H1 (cell line): ENCODE data around the gene DESI1. TPM values are rescaled to one million over a fixed set of nuclear protein-coding genes. Genes with fewer than 3 reads are reported as not detected.

Source experiments
- CTCF ChIA-PET: fragments of 300-600 bp; sonication (Branson Sonifier 250); formaldehyde crosslinking; loops from one replicate; lab custom pipeline; 2021; ENCODE audit not compliant: partially characterized antibody; lab: Charles Lee
- POLR2A ChIA-PET: fragments of 300-600 bp; sonication (Branson Sonifier 250); formaldehyde crosslinking; loops from one replicate; lab custom pipeline; 2021; ENCODE audit warnings: inconsistent platforms; ENCODE audit not compliant: partially characterized antibody; lab: Charles Lee
- DNase-seq, 2 experiments: peaks; one replicate each; pipeline versions ENCODE4 v3.0.0 to v3.0.0-alpha.2; 2010 to 2022; ENCODE audit warnings: low spot score in 2 of 2, low read depth in 1 of 2, mixed read lengths in 1 of 2
- FAIRE-seq: peaks from 2 replicates; lab custom pipeline; 2011; peaks lifted over from hg19 to GRCh38; lab: Jason Lieb, UNC
- H2AFZ ChIP-seq: 2 replicates; pipeline ENCODE4 v1.8.1; 2012; ENCODE audit warnings: low read length, inconsistent platforms
- H2AK5ac ChIP-seq: 2 replicates; pipeline ENCODE4 v1.6.1; 2013; ENCODE audit warnings: low read depth, low read length
- H2BK120ac ChIP-seq: replicated peaks from 2 replicates; pipeline ENCODE3; 2013; ENCODE audit warnings: low read depth, low read length, inconsistent platforms
- H2BK12ac ChIP-seq: 2 replicates; pipeline ENCODE4 v1.6.1; 2013; ENCODE audit warnings: low read depth, low read length
- H2BK15ac ChIP-seq: 2 replicates; pipeline ENCODE4 v1.6.1; 2013; ENCODE audit warnings: low read length
- H2BK20ac ChIP-seq: 2 replicates; pipeline ENCODE4 v1.6.1; 2013; ENCODE audit warnings: low read length
- H2BK5ac ChIP-seq: 2 replicates; pipeline ENCODE4 v1.6.1; 2013; ENCODE audit warnings: low read depth, low read length
- H3K14ac ChIP-seq: 2 replicates; pipeline ENCODE4 v1.6.1; 2013; ENCODE audit warnings: inconsistent platforms; ENCODE audit not compliant: insufficient read length
- H3K18ac ChIP-seq: 2 replicates; pipeline ENCODE4 v1.6.1; 2013; ENCODE audit warnings: low read length; ENCODE audit errors: extremely low read depth
- H3K23ac ChIP-seq: 2 replicates; pipeline ENCODE4 v1.6.1; 2013; ENCODE audit warnings: inconsistent platforms; ENCODE audit not compliant: insufficient read length
- H3K23me2 ChIP-seq: 2 replicates; pipeline ENCODE4 v1.6.1; 2013; ENCODE audit warnings: low read depth, low read length
- H3K27ac ChIP-seq: 2 replicates; pipeline ENCODE4 v1.6.1; 2011; ENCODE audit warnings: low read depth, low read length, inconsistent platforms
- H3K27me3 ChIP-seq, 4 experiments: replicated peaks in 1 of 4; 1 replicate in 1 of 4; 2 replicates in 3 of 4; pipeline versions ENCODE4 v1.6.1 to v1.8.1; 2011 to 2013; ENCODE audit warnings: low read length in 3 of 4, mild to moderate bottlenecking in 3 of 4, inconsistent platforms in 2 of 4, mixed read lengths in 2 of 4, moderate library complexity in 1 of 4; ENCODE audit not compliant: control insufficient read depth in 3 of 4, insufficient read depth in 3 of 4; ENCODE audit errors: extremely low read depth in 1 of 4
- H3K36me3 ChIP-seq, 4 experiments: 2 replicates each; pipeline versions ENCODE4 v1.6.1 to v1.8.1; 2011 to 2013; ENCODE audit warnings: mild to moderate bottlenecking in 4 of 4, low read length in 3 of 4, moderate library complexity in 2 of 4, control low read depth in 1 of 4, inconsistent platforms in 1 of 4; ENCODE audit not compliant: insufficient read depth in 4 of 4, control insufficient read depth in 2 of 4
- H3K4ac ChIP-seq: replicated peaks from 2 replicates; pipeline ENCODE3; 2013; ENCODE audit warnings: low read length, low read depth, mixed read lengths, inconsistent platforms; ENCODE audit not compliant: insufficient read length
- H3K4me1 ChIP-seq, 4 experiments: replicated peaks in 1 of 4; 1 replicate in 1 of 4; 2 replicates in 3 of 4; pipeline versions ENCODE4 v1.6.1 to v1.8.1; 2011 to 2013; ENCODE audit warnings: low read length in 3 of 4, inconsistent platforms in 2 of 4, mixed read lengths in 1 of 4; ENCODE audit not compliant: insufficient read depth in 4 of 4, control insufficient read depth in 3 of 4
- H3K4me2 ChIP-seq, 2 experiments: 2 replicates each; pipeline versions ENCODE4 v1.6.1 to v1.8.1; 2011 to 2013; ENCODE audit warnings: low read depth in 2 of 2, low read length in 2 of 2, control low read depth in 1 of 2, inconsistent platforms in 1 of 2, mild to moderate bottlenecking in 1 of 2; ENCODE audit not compliant: insufficient read depth in 1 of 2
- H3K4me3 ChIP-seq, 4 experiments: fragments of 200-600, 300-600 bp in 1 of 4; sonication (generic), shearing (Covaris generic), sonication (Bioruptor Twin) in 1 of 4; 2 replicates each; pipeline versions ENCODE4 v1.5.1 to v1.8.1; 2011 to 2016; ENCODE audit warnings: low read length in 4 of 4, low read depth in 3 of 4, control low read depth in 2 of 4, inconsistent platforms in 2 of 4, mild to moderate bottlenecking in 2 of 4, mixed read lengths in 1 of 4, moderate library complexity in 1 of 4; ENCODE audit not compliant: insufficient read depth in 2 of 4; ENCODE audit errors: extremely low read depth in 1 of 4
- H3K56ac ChIP-seq: replicated peaks from 2 replicates; pipeline ENCODE3; 2013; ENCODE audit warnings: low read depth, mild to moderate bottlenecking, mixed read lengths, low read length, inconsistent platforms; ENCODE audit not compliant: insufficient read length
- H3K79me1 ChIP-seq: 2 replicates; pipeline ENCODE4 v1.6.1; 2013; ENCODE audit warnings: low read depth, low read length, control low read depth
- H3K79me2 ChIP-seq, 2 experiments: 2 replicates each; pipeline versions ENCODE4 v1.6.1 to v1.8.1; 2012 to 2013; ENCODE audit warnings: low read length in 2 of 2, mild to moderate bottlenecking in 2 of 2, inconsistent platforms in 1 of 2; ENCODE audit not compliant: insufficient read depth in 2 of 2, control insufficient read depth in 1 of 2
- H3K9ac ChIP-seq, 4 experiments: replicated peaks in 1 of 4; 1 replicate in 1 of 4; 2 replicates in 3 of 4; pipeline versions ENCODE4 v1.6.1 to v1.8.1; 2011 to 2013; ENCODE audit warnings: low read depth in 3 of 4, low read length in 3 of 4, control low read depth in 2 of 4, mild to moderate bottlenecking in 2 of 4, moderate library complexity in 2 of 4, inconsistent platforms in 1 of 4; ENCODE audit errors: extremely low read depth in 1 of 4
- H3K9me3 ChIP-seq, 2 experiments: 2 replicates each; pipeline versions ENCODE4 v1.6.1 to v1.8.1; 2012 to 2013; ENCODE audit warnings: mild to moderate bottlenecking in 2 of 2, moderate library complexity in 2 of 2, control low read depth in 1 of 2, inconsistent platforms in 1 of 2, low read depth in 1 of 2, low read length in 1 of 2, mixed read lengths in 1 of 2; ENCODE audit not compliant: insufficient read depth in 2 of 2
- H4K20me1 ChIP-seq, 2 experiments: replicated peaks in 1 of 2; 2 replicates each; pipeline versions ENCODE3 to v1.8.1; 2011 to 2013; ENCODE audit warnings: inconsistent platforms in 2 of 2, low read length in 2 of 2, mild to moderate bottlenecking in 1 of 2; ENCODE audit not compliant: insufficient read depth in 2 of 2, control insufficient read depth in 1 of 2
- H4K5ac ChIP-seq: 2 replicates; pipeline ENCODE4 v1.6.1; 2013; ENCODE audit warnings: low read length, low read depth, mixed read lengths, inconsistent platforms; ENCODE audit not compliant: insufficient read length
- H4K8ac ChIP-seq: 2 replicates; pipeline ENCODE4 v1.8.0; 2013; ENCODE audit warnings: mild to moderate bottlenecking, moderate library complexity, low read length, inconsistent platforms; ENCODE audit not compliant: insufficient read depth; ENCODE audit errors: extremely low read depth
- H4K91ac ChIP-seq: replicated peaks from 2 replicates; pipeline ENCODE3; 2013; ENCODE audit warnings: low read length, mixed read lengths, inconsistent platforms; ENCODE audit not compliant: insufficient read length
- ATF2 ChIP-seq: IDR thresholded peaks from 2 replicates; pipeline ENCODE4 v1.6.1; 2012; ENCODE audit warnings: low read length, inconsistent platforms
- CTCF ChIP-seq, 3 experiments: IDR thresholded peaks; 1 replicate in 2 of 3; 2 replicates in 1 of 3; pipeline versions ENCODE4 v1.5.1 to v1.6.1; 2011; ENCODE audit warnings: low read length in 3 of 3, mild to moderate bottlenecking in 3 of 3, inconsistent platforms in 2 of 3, low read depth in 1 of 3, moderate library complexity in 1 of 3; ENCODE audit not compliant: insufficient read depth in 1 of 3; ENCODE audit errors: control extremely low read depth in 1 of 3
- EGR1 ChIP-seq: IDR thresholded peaks from 2 replicates; pipeline ENCODE4 v1.6.1; 2011; ENCODE audit warnings: low read depth, low read length, borderline replicate concordance
- FOSL1 ChIP-seq: IDR thresholded peaks from 2 replicates; pipeline ENCODE4 v1.6.1; 2011; ENCODE audit warnings: mild to moderate bottlenecking, low read depth, low read length, moderate library complexity; ENCODE audit not compliant: insufficient read depth
- MAFK ChIP-seq: IDR thresholded peaks from 2 replicates; pipeline ENCODE4 v1.6.1; 2012; ENCODE audit warnings: low read depth, mild to moderate bottlenecking, improper control_type of control experiment, low read length
- SRF ChIP-seq: IDR thresholded peaks from 2 replicates; pipeline ENCODE4 v1.6.1; 2011; ENCODE audit warnings: mild to moderate bottlenecking, low read depth, low read length, moderate library complexity
- SUZ12 ChIP-seq: fragments of 200-600 bp; sonication (generic); IDR thresholded peaks from 2 replicates; pipeline ENCODE4 v1.6.1; 2012; ENCODE audit warnings: mild to moderate bottlenecking, inconsistent platforms, low read length, moderate library complexity, mixed read lengths
- YY1 ChIP-seq: IDR thresholded peaks from 2 replicates; pipeline ENCODE4 v1.6.1; 2011; ENCODE audit warnings: low read depth, mild to moderate bottlenecking, low read length
- WGBS, 2 experiments: shearing (Covaris generic) in 1 of 2; methylation state at CpG; one replicate each; pipeline versions ENCODE4 v1.1.6 to v1.1.7; 2013 to 2015; ENCODE audit warnings: low lambda C conversion rate in 2 of 2, mixed read lengths in 2 of 2, inconsistent platforms in 1 of 2, low coverage in 1 of 2, missing lambda C conversion rate in 1 of 2; ENCODE audit not compliant: insufficient replicate concordance in 2 of 2, insufficient coverage in 1 of 2, insufficient read length in 1 of 2; ENCODE audit errors: extremely low coverage in 1 of 2, missing lambda C conversion rate in 1 of 2; 5-methylcytosine and 5-hydroxymethylcytosine counted together
- polyA plus RNA-seq, 7 experiments: library from polyadenylated mRNA; depleted of rRNA in 3 of 7; stranded (reverse) in 5 of 7; unstranded in 2 of 7; fragments of >200 nt in 5 of 7; fragments of 200-250 nt in 2 of 7; gene quantifications; 1 replicate in 5 of 7; 2 replicates in 1 of 7; 4 replicates in 1 of 7; pipeline versions ENCODE4 v1.2.1 to v1.2.3, GENCODE V29; 2011 to 2013; ENCODE audit warnings: missing spikeins in 2 of 7, mixed read lengths in 2 of 7
- total RNA-seq: library from RNA; stranded (reverse); fragmentation: NEBNext Ultra II Directional; extraction: Animal tissue kit (Norgen Biotek cat#: 25700); gene quantifications from 2 replicates; pipeline ENCODE4 v1.2.1, GENCODE V29; 2021

Gene DESI1
- total and polyA plus RNA-seq, 2 of the 8 experiments (the other 6 are each of a cell fraction or from before 2014, with no cell fraction given), result 27.6 to 34.3 TPM

GRCh38 chr22:41555325-41555982 is 65.4 kb downstream of the DESI1 start:
- Histone ChIP-seq H3K23ac (no peak overlapping the region), H2AFZ (no peak overlapping the region), H3K18ac (no peak overlapping the region), H4K8ac (no peak overlapping the region; the same call in 1 of the 2 replicates), H3K79me1 (no peaks in the 10 kb centered on the region; the same call in 1 of the 2 replicates), H2BK12ac (0 out of 2 replicates have a peak overlapping the region, but pooled peaks have one; percentile 60), H3K9ac (no peak overlapping the region), H3K23me2 (no peaks in the 10 kb centered on the region), H3K14ac (no peak overlapping the region), H3K4me3 (no peak overlapping the region), H2BK5ac (no peak overlapping the region), H2BK15ac (no peak overlapping the region), H3K79me2 (no peaks in the 10 kb centered on the region), H3K4me1 (peaks cover 0 to 10% (median 4%) of the 10 kb centered on the region in 4 experiments; a peak in 4 of 7 replicates), H4K91ac (no peak overlapping the region), H3K27ac (no peak overlapping the region), H3K9me3 (no peaks in the 10 kb centered on the region), H3K4me2 (no peak overlapping the region), H4K20me1 (no peaks in the 10 kb centered on the region), H3K27me3 (no peaks in the 10 kb centered on the region), H2BK120ac (no peak overlapping the region), H3K36me3 (no peaks in the 10 kb centered on the region), H2BK20ac (no peak overlapping the region), H4K5ac (no peak overlapping the region), H2AK5ac (no peak overlapping the region), H3K56ac (no peak overlapping the region), H3K4ac (peak overlapping the region; percentile 69)
- ChIA-PET CTCF (interaction anchor here (0.6 to 16.1 kb wide), 7 partner anchors 9 to 154 kb away, joined by 3 to 169 read pairs (median 4); no protein-coding TSS in a partner anchor), POLR2A (interaction anchor here (1.4 kb wide), 1 partner anchor 66 kb away, joined by 5 read pairs; the partner anchor contains the start of genes DESI1 and XRCC6)
- FAIRE-seq (no peak), DNase-seq (no peak)
- WGBS, 2 experiments, result 85% methylated on average over 7 of the region's 7 CpGs; no CpG with 5 or more reads in 1 of the 2 experiments
- TF ChIP-seq MAFK, result no peak
- TF ChIP-seq ATF2, result no peak
- no peak for TF ChIP-seq FOSL1
- TF ChIP-seq SUZ12, result no peak
- no peak for TF ChIP-seq YY1
- no peak for TF ChIP-seq SRF
- TF ChIP-seq CTCF (IDR thresholded peaks at IDR 0.05; ENCODE audit: control extremely low read depth in 1 of 3, insufficient read depth in 1 of 3, low read depth in 1 of 3, low read length in 3 of 3), result no peak
- no peak for TF ChIP-seq EGR1
